Measurements from ENCODE around the gene R3HDM2.
A peak's percentile ranks its signal among the peaks of the same experiment; 100 is the strongest.

R3HDM2 gene

GRCh38 chr12:57216014-57216911 is 214.6 kb downstream of the R3HDM2 start, which contains the start of gene NXPH4:
TSS of gene NXPH4 (plus strand) at chr12:57216794. CDS start at chr12:57216970, 176 bp downstream.
- DNase-seq (ENCODE audit: low read depth, low spot score), result peak; percentile 41

GRCh38 chr12:57215668-57216013 is 215.2 kb downstream of the R3HDM2 start:
- peak; percentile 46 for DNase-seq (ENCODE audit: low read depth, low spot score)

- DNase-seq (ENCODE audit: low read depth, low spot score), result no peak
Measured at GRCh38 chr12:57215065-57215464, 215.8 kb downstream of the R3HDM2 start.

GRCh38 chr12:57214398-57214781 is 216.5 kb downstream of the R3HDM2 start:
- peak; percentile 73 for DNase-seq (ENCODE audit: low read depth, low spot score)

GRCh38 chr12:57213763-57214397 is 217.0 kb downstream of the R3HDM2 start:
- DNase-seq (ENCODE audit: low read depth, low spot score), result no peak

GRCh38 chr12:57213058-57213715 is 217.7 kb downstream of the R3HDM2 start:
- DNase-seq (ENCODE audit: low read depth, low spot score), result peak; percentile 94

GRCh38 chr12:57212701-57213057 is 218.2 kb downstream of the R3HDM2 start:
- no peak for DNase-seq (ENCODE audit: low read depth, low spot score)

GRCh38 chr12:57211791-57212700 is 218.8 kb downstream of the R3HDM2 start:
- no peak for DNase-seq (ENCODE audit: low read depth, low spot score)

- DNase-seq (ENCODE audit: low read depth, low spot score), result no peak
Measured at GRCh38 chr12:57210926-57211692, 219.7 kb downstream of the R3HDM2 start.

- no peak for DNase-seq (ENCODE audit: low read depth, low spot score)
Measured at GRCh38 chr12:57210461-57210860, 220.4 kb downstream of the R3HDM2 start.

GRCh38 chr12:57209916-57210315 is 220.9 kb downstream of the R3HDM2 start:
- DNase-seq (ENCODE audit: low read depth, low spot score), result no peak

GRCh38 chr12:57208631-57209282 is 222.1 kb downstream of the R3HDM2 start:
- peak; percentile 50 for DNase-seq (ENCODE audit: low read depth, low spot score)

- DNase-seq (ENCODE audit: low read depth, low spot score), result no peak
Measured at GRCh38 chr12:57207731-57208630, 222.9 kb downstream of the R3HDM2 start.

- no peak for DNase-seq (ENCODE audit: low read depth, low spot score)
Measured at GRCh38 chr12:57205931-57206330, 224.9 kb downstream of the R3HDM2 start.

GRCh38 chr12:57205186-57205585 is 225.7 kb downstream of the R3HDM2 start:
- DNase-seq (ENCODE audit: low read depth, low spot score), result no peak

- DNase-seq (ENCODE audit: low read depth, low spot score), result no peak
Measured at GRCh38 chr12:57204454-57204853, 226.4 kb downstream of the R3HDM2 start.

- DNase-seq (ENCODE audit: low read depth, low spot score), result no peak
Measured at GRCh38 chr12:57203791-57204190, 227.1 kb downstream of the R3HDM2 start.
